GM19324 (cell line): ENCODE results near the gene SERPINC1.
"Not testable (repeated sequence)": the region's sequence is repeated elsewhere in the genome, so short reads cannot be mapped to it uniquely, and the experiment has no call there.

ENCODE experiments used
- ATAC-seq: cut with Tn5 transposase; IDR thresholded peaks from one replicate; pipeline ENCODE4 v1.9.1; 2021; ENCODE audit warnings: mild to moderate bottlenecking, moderate library complexity; ENCODE audit not compliant: unreplicated experiment, low FRiP score

Gene SERPINC1

DNA sequence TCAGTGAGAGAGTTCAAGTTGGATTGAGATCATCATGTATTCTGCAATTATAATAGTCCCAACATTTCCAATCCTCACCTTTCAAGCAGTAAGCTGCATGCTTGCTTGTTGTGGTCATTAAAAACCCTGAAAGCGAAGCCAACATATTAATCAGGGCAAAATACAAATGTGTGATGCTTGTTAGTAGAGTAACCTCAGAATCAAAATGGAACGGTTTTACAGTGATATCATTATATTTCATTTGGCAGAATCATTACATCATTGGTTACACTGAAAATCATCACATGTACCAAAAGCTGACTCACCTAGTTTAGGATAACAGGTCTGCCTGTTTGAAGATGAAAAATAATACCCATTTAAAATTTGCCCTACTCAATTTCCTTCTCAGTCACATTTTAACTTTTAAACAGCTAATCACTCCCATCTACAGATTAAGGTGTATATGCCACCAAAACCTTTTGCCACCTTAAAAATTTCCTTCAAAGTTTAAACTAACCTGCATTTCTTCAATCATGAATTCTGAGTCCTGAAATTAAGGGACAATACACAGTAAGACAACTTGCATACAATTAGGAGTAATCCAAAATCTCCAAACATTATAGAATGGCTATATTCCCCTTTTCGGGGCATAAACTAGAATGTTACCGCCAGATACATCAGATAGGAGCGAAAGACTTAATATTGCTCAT lies 52.8 kb downstream of the SERPINC1 start:
- no peak for ATAC-seq

DNA sequence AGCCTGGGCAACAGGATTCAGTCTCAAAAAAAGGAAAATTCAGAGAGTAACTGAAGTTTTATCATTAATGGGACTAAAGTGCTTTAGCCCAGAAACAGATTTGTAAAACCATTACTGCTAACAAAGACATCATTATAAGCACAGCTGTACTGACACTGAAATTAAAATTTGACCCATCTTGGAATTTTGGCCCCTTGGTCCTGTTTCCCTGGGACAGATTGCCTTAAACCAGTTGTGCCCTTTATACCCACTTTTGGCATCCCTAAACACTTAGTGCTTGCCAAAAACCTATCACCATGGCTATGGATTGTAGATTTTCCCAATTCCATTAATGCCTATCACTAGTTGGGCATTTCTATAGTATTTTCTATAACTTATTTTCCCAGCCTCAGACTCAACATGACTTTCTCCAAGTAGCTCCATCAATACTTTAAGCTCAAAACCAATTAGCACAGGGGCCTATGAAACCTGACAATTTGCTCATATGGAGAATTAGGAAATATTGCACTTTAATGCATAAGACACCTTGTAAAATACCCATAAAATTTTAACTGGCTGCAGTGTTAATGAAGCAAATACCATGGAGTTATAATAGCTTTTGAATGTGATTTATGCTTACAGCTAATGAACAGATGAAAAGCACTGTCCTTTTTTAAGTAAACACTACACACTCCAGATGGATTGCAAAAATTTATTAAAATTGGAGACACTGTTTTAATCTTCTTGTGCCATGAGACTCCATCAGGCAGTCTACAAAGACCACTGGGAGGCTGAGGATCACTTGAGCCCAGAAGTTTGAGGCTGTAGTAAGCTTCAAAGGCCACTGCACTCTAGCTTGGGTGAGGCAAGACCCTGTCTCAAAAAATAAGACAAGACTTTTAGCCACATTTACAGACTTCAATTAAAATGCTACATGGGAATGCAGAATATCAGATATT lies 53.6 kb downstream of the SERPINC1 start:
- no peak for ATAC-seq

DNA sequence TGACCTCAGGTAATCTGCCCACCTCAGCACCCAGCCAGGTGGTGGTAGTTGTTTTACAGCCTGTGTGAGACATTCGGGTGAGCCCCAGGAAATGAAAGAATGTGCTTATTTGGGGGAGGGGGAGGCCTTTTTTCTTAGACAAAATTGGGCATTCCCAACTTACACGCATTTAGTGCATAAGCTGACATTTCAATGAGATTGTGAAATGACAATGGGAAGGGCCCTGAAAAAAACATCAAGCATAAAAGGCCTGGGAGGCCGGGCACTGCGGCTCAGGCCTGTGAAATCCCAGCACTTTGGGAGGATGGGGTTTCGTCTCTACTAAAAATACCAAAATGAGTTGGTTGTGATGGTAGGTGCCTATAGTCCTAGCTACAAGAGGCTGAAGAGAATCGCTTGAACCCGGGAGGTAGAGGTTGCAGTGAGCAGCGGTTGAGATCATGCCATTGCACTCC lies 54.3 kb downstream of the SERPINC1 start:
- no peak for ATAC-seq

DNA sequence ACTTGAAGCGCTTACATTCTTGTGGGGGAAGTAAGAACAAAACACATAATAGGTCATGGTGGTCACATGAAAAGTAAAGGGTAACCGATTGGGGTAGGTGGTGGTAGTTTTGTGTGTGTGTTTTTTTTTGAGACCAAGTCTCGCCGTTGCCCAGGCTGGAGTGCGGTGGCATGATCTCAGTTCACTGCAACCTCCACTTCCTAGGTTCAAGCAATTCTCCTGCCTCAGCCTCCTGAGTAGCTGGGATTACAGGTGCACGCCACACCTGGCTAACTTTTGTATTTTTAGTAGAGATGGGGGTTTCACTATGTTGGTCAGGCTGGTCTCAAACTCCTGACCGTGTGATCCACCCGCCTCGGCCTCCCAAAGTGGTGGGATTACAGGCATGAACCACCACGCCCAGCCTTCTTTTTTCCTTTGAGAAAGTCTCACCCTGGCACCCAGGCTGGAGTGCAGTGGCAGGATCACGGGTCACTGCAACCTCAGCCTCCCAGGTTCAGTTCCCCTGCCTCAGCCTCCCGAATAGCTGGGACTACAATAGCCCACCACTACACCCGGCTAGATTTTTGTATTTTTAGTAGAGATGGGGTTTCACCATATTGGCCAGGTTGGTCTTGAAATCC lies 54.9 kb downstream of the SERPINC1 start:
- not testable (repeated sequence) for ATAC-seq

DNA sequence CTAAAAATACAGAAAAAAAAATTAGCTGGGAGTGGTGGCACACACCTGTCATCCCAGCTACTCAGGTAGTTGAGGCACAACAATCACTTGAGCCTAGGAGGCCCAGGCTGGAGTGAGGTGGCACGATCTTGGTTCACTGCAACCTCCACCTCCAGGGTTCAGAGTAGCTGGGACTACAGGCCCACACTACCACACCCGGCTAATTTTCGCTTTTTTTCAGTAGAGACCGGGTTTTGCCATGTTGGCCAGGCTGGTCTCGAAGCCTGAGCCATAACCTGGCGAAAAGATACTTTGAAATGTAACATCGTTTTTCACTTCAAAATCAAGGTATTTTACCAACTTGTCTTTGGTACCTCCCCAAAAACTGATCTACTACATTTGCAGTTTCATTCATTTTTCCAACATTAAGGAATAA lies 55.4 kb downstream of the SERPINC1 start:
- no peak for ATAC-seq

DNA sequence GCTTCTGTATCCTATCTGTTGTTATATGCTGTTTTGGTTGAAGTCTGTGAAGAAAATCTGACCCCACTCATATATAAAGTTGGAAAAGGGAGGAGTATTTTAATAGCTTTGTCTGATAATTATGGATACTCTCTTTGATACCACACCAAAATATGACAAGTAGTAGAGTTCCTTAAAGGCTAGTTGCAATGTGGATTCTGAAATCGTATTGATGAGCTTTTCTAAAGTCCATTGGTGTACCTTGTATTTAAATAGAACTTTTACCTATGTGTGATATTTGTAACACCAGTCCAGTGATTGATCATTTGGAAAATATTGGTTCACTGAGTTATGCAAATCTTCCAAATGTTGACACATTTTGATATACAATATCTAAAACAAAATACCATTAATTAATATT lies 57.1 kb downstream of the SERPINC1 start:
- no peak for ATAC-seq

DNA sequence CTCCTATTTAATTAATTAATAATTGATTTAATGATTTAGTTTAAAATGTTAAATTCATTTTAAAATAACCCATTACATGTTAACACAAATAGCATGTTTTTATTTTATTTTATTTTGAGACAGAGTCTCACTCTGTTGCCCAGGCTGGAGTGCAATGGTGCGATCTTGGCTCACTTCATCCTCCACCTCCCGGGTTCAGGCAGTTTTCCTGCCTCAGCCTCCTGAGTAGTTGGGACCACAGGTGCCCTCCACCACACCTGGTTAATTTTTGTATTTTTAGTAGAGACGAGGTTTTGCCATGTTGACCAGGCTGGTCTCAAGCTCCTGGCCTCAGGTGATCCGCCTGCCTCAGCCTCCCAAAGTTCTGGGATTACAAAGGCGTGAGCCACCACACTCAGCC lies 57.6 kb downstream of the SERPINC1 start:
- ATAC-seq: not testable (repeated sequence)

DNA sequence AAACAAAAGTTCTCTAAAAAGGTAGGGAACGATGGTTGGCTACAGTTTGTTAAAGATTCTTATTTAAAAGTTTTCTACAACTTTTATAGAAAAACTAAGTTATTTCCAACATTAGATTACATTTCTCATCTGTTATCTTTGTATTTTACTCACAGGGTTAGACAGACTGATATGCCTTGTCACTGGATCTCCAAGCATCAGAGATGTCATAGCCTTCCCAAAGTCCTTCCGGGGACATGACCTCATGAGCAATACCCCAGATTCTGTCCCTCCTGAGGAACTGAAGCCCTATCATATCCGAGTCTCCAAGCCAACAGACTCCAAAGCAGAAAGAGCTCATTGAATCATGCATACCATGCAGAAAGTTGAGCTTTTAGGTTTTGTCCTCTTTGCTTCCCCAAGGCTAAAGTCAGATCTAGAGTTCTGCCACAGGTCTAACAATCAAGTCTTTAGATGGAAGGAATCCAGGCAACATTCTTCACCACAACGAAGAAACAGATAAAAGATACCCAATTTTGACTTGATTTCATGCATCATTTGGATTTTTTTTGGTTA lies 59.7 kb downstream of the SERPINC1 start:
- ATAC-seq: no peak

DNA sequence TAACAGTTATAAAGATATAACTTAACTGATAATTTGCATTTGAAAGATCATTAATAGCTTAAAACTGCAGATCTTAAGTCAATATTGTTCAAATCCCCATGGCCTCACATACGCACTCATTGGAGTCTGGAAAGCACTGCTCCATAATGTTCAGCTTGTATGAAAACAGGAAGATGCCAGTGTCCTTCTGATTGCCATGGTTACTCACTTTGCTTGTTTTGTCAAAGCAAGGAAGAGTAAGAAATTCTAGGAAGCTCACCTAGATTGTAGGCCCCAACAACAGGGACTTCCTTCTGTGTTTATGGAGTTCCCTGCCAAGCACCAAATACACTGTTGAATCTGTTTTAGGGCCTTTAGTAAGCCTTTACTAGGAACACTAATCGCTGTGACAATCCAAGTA lies 60.2 kb downstream of the SERPINC1 start:
- ATAC-seq: no peak

DNA sequence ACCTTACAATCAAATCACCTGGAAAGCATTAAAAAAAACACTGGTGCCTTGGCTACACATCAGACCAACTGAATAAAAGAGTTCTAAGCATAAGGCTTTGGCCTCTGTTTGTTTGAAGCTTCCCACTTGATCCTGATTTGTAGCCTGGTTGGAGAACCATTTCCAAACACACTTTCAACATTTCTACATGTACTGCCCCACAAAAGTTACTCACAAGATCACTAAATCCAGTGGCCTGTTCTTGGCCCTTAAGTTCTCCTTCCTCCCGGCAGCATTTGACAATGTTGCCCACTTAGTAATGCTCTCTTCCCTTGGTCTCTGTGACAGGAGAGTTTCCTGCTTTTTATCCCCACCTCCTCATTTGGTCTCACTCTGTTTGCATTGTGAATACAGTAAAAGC lies 61.1 kb downstream of the SERPINC1 start:
- no peak for ATAC-seq
